K562 (cell line): ENCODE measurements around the gene LETM1. TPM values are rescaled to one million over a fixed set of nuclear protein-coding genes. Genes with fewer than 3 reads are reported as not detected.
A peak's percentile ranks its signal among the peaks of the same experiment; 100 is the strongest.

Source experiments
- ATF6 ChIP-seq: sonication (generic); formaldehyde crosslinking; IDR thresholded peaks from 2 replicates; pipeline ENCODE4 v1.4.0; 2020; ENCODE audit warnings: mild to moderate bottlenecking, missing genetic modification reagents
- CCNT2 ChIP-seq: IDR thresholded peaks from 2 replicates; pipeline ENCODE4 v1.6.1; 2011; ENCODE audit warnings: borderline replicate concordance, low read depth, mild to moderate bottlenecking, moderate library complexity, mixed read lengths, low read length; ENCODE audit not compliant: insufficient read length; ENCODE audit errors: extremely low read depth
- CTBP1 ChIP-seq: fragments of 450-650 bp; IDR thresholded peaks from 2 replicates; pipeline ENCODE4 v1.6.1; 2016; ENCODE audit warnings: borderline replicate concordance
- KAT8 ChIP-seq: fragments of 450-650 bp; IDR thresholded peaks from 2 replicates; pipeline ENCODE4 v1.6.1; 2016; ENCODE audit warnings: low read depth, mild to moderate bottlenecking
- MYC ChIP-seq, 2 experiments: fragments of 250-450 bp in 1 of 2; sonication (Bioruptor Pico) in 1 of 2; IDR thresholded peaks; 2 replicates each; pipeline versions ENCODE4 v1.5.1 to v1.6.1; 2012 to 2021; ENCODE audit warnings: low read depth in 2 of 2, borderline replicate concordance in 1 of 2, improper control_type of control experiment in 1 of 2, low read length in 1 of 2, mild to moderate bottlenecking in 1 of 2, moderate library complexity in 1 of 2
- NONO ChIP-seq, 2 experiments: fragments of 200-400 bp in 1 of 2; fragments of 450-650 bp in 1 of 2; formaldehyde crosslinking in 1 of 2; IDR thresholded peaks; 2 replicates each; pipeline ENCODE4 v1.6.1; 2017; ENCODE audit warnings: low read depth in 2 of 2, mild to moderate bottlenecking in 2 of 2, moderate library complexity in 2 of 2, low read length in 1 of 2
- PHF8 ChIP-seq: fragments of 200-600 bp; sonication (generic); IDR thresholded peaks from 2 replicates; pipeline ENCODE4 v1.6.1; 2012; ENCODE audit warnings: mixed run types, mild to moderate bottlenecking, inconsistent platforms, low read length, moderate library complexity, borderline replicate concordance
- RAD21 ChIP-seq, 2 experiments: fragments of 250-450 bp in 1 of 2; fragments of 450-650 bp in 1 of 2; sonication (Bioruptor Pico) in 1 of 2; formaldehyde crosslinking in 1 of 2; IDR thresholded peaks in 1 of 2; conservative IDR thresholded peaks in 1 of 2; 2 replicates each; pipeline versions ENCODE4 v1.4.0 to v1.8.0; 2020 to 2022; ENCODE audit warnings: mild to moderate bottlenecking in 2 of 2, moderate library complexity in 1 of 2
- SPI1 ChIP-seq: IDR thresholded peaks from 2 replicates; pipeline ENCODE4 v1.6.1; 2011; ENCODE audit warnings: low read depth, low read length, control low read depth, borderline replicate concordance
- TAF1 ChIP-seq: IDR thresholded peaks from 2 replicates; pipeline ENCODE4 v1.6.1; 2011; ENCODE audit warnings: mild to moderate bottlenecking, low read length, moderate library complexity; ENCODE audit not compliant: insufficient read depth, control insufficient read depth, severe bottlenecking; ENCODE audit errors: extremely low read depth
- THAP12 ChIP-seq: fragments of 250-450 bp; sonication (Bioruptor Pico); IDR thresholded peaks from 2 replicates; pipeline ENCODE4 v1.9.0; 2021; ENCODE audit warnings: mild to moderate bottlenecking, inconsistent platforms
- ZNF639 ChIP-seq, 2 experiments: fragments of 200-800 bp in 1 of 2; sonication (Bioruptor generic) in 1 of 2; sonication (generic) in 1 of 2; formaldehyde crosslinking in 1 of 2; IDR thresholded peaks in 1 of 2; conservative IDR thresholded peaks in 1 of 2; 2 replicates each; pipeline versions ENCODE4 v1.5.0 to v1.6.1; 2016 to 2020; ENCODE audit warnings: missing compliant biosample characterization in 1 of 2, missing genetic modification characterization in 1 of 2, missing genetic modification reagents in 1 of 2
- polyA plus RNA-seq, 8 experiments: library from polyadenylated mRNA; depleted of rRNA in 4 of 8; stranded (reverse) in 5 of 8; unstranded in 3 of 8; fragments of >200 nt; fragmentation: Nextera tagmentation in 2 of 8; fragmentation: Illumina TruSeq in 1 of 8; extraction: Ambion mirVana in 2 of 8; extraction: Trizol in 1 of 8; gene quantifications; 2 replicates each; pipeline versions ENCODE4 v1.2.1 to v1.2.3, GENCODE V29; 2011 to 2014; ENCODE audit warnings: inconsistent platforms in 1 of 8, missing spikeins in 1 of 8
- total RNA-seq, 7 experiments: library from RNA; depleted of rRNA in 6 of 7; stranded (reverse); fragments of >200 nt in 6 of 7; fragmentation: Illumina TruSeq in 2 of 7; extraction: Trizol in 2 of 7; gene quantifications; 2 replicates each; pipeline versions ENCODE4 v1.2.1 to v1.2.3, GENCODE V29; 2011 to 2021; ENCODE audit warnings: low replicate concordance in 1 of 7

Gene LETM1
- total and polyA plus RNA-seq, 9 of the 15 experiments (the other 6 are each of a cell fraction or from before 2014, with no cell fraction given) = 3.9 to 109 (median 35.0) TPM

- TF ChIP-seq CCNT2 (peak; percentile 88), NONO (IDR thresholded peaks at IDR 0.05; ENCODE audit: low read depth in 2 of 2, low read length in 1 of 2) (peak in 1 of 2 experiments; percentile 81; a peak in 3 of 4 replicates), THAP12 (peak; percentile 38; the same call in 1 of the 2 replicates), SPI1 (no peak), PHF8 (peak; percentile 78; the same call in 1 of the 2 replicates), TAF1 (peak; percentile 49), ZNF639 (CRISPR knock-in tag; conservative IDR thresholded peaks at IDR 0.05 in 1 of 2, IDR thresholded peaks at IDR 0.05 in 1 of 2) (peak in 1 of 2 experiments; percentile 66; a peak in 1 of 4 replicates), KAT8 (no peak), ATF6 (CRISPR knock-in tag) (no peak), RAD21 (CRISPR knock-in tag; conservative IDR thresholded peaks at IDR 0.05 in 1 of 2, IDR thresholded peaks at IDR 0.05 in 1 of 2) (0 out of 4 replicates have a peak, but pooled peaks of 1 of the 2 experiments have one; percentile 2), MYC (IDR thresholded peaks at IDR 0.05; ENCODE audit: low read depth, low read length) (0 out of 2 replicates have a peak, but pooled peaks have one; percentile 32), MYC (CRISPR knock-in tag; IDR thresholded peaks at IDR 0.05; ENCODE audit: borderline replicate concordance, low read depth) (no peak), CTBP1 (peak; percentile 72; the same call in 1 of the 2 replicates)
These were observed 63.0 kb downstream of the LETM1 start, which contains the start of gene FGFR3 (continued) for GRCh38 chr4:1792832-1793495.
